Islet of Langerhans (tissue), 1 donor: ENCODE results near the gene ELMO2.

Source experiments
- FAIRE-seq: peaks from one replicate; lab custom pipeline; 2011; peaks lifted over from hg19 to GRCh38; lab: Jason Lieb, UNC

ELMO2 gene

DNA sequence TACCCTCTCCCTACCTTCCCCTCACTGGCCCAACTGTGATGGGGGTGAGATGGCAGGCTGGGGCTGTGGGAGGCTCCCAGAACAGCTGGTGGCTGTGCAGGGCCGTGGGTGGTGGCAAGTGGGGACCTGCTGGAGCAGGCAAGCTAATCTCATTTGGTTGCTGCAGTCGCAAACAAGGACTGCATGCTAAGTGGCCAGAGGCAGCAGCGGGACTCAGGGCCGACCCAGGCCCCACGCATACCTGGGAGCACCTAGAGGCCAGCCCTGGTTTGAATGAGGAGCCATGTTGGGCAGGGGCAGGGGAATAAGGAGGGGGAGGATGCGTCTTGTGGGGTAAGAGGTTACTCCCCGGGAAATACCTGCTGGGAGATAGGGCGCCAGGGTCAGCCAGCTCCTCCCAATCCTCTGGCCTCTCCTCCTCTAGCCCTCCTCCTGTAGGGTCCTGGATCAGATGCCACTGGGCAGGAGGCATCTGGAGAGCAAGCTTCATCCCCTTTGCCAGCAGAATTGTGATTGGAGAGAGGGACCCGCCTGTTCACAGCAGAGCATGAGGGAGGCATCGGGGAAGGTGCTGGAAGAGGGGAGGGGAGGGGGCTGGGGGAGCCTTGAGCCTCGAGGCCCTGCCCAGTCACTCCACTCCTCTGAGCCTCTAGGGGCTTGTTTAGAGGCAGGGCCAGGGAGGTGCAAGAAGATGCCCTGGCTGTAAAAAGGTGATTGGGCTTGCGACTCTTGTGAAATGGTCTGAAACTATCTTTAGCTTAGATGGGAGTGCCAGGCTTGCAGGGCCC, 73.8 kb downstream of the ELMO2 start:
- no peak for FAIRE-seq

GRCh38 chr20:46331611-46332361, 74.6 kb downstream of the ELMO2 start:
- FAIRE-seq = no peak

DNA sequence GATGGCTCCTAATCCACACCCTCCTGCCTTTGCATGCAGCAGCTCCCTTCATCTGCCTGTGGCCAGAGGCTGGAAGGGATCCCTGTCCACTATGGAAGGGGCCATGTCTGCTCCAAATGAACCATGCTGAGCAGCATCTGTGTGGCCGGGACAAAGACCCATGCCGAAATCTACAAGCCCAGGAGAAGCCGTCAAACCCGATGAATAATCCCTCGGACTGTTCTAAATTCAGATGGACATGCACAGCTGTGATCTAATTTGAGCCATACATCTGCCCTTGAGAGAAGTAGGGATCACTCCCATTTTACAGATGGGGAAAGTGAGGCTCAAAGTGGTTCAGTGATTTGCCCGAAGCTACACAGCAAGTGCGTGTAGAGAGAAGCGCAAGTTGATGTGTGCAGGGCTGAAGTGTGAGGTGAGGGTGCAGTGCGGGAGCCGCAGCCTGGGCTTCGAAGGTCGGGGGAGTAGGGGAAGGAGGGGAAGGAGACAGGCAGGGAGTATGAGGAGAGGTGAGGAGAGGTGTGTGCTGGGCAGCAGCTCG, 75.5 kb downstream of the ELMO2 start:
- FAIRE-seq = no peak

DNA sequence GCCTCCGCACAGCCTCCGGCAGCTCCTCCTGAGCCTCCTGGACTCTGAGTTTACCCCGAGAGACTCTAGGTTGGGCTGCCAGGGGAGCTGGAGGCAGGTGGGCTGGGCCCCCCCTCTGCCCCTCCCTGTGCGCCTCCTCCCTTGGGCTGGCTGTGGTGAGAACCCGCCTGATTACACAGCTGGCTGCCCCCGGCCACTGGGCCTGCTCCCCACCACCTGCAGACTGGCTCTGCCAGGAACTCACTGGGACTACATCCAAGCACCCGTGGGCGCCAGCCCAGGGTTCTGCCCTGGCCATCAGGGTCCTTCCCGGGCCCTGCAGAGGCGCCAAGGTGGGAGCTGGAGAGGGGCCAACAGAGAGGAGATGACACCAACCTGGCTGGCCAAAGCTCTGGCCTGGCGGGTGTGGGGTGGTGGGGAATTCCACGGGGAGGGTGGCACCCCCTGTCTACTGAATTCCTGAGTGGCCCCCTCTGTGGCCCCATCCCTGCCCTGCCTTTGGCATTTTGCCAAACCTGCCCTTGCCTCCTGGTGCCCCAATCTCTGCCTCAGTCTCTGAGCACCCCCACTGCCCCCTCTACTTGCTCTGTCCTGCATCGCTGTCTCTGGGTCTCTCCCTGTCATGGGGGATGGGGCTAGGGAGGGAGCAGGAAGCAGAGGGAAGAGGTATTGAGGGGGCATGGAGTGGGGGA, 76.2 kb downstream of the ELMO2 start:
- FAIRE-seq = no peak

DNA sequence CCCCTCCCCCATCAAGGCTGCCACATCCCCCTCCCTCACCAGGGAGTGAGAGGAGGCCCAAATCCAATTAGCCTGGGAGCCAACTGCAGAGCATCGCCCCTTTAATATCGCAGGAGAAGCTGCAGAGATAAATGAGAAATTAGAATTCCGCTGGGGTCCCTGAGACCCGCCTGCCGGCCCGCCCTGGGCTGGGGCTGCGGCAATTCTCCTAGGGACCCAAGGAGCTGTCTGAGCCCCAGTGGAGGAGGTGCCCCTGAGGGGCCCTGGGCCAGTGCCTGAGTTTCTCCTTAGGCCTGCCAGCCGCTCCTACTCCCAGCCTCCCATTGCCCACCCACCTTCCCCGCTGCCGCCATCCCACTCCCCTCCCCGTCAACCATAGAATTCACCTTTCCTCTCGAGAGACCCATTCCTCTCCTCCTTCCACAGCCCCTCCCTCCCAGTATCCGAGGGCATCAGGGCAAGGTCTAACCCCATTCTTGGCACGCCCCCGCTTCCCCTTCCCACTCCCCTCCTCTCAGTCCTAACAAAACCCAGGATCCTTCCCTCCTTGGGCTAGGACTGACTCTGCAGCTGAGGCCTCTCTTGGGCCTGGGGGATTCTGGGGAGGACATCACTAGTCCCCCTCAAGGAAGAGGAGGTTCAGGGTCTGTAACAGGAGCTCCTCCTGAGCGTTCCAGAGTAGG, 78.1 kb downstream of the ELMO2 start:
- FAIRE-seq = no peak

DNA sequence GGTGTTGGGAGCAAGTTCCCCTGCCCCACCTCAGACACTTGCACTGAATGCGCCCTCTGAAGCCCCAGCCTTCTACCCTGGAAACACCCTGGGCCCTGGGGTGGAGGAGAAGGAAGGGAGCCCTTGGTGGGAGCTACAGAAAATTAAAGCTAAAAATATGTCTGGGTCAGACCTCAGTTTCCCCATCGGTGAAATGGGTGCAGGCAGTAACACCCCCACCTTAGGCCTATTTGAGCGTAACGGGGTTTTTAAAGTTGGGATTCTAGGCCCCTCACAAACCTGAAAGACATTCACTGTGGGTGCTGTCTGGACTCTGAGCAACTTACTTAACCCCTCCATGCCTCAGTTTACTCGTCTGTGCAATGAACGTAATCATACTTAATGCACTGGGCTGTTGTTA, 78.9 kb downstream of the ELMO2 start:
- FAIRE-seq = no peak

GRCh38 chr20:46325789-46326188, 80.6 kb downstream of the ELMO2 start:
- FAIRE-seq = no peak

DNA sequence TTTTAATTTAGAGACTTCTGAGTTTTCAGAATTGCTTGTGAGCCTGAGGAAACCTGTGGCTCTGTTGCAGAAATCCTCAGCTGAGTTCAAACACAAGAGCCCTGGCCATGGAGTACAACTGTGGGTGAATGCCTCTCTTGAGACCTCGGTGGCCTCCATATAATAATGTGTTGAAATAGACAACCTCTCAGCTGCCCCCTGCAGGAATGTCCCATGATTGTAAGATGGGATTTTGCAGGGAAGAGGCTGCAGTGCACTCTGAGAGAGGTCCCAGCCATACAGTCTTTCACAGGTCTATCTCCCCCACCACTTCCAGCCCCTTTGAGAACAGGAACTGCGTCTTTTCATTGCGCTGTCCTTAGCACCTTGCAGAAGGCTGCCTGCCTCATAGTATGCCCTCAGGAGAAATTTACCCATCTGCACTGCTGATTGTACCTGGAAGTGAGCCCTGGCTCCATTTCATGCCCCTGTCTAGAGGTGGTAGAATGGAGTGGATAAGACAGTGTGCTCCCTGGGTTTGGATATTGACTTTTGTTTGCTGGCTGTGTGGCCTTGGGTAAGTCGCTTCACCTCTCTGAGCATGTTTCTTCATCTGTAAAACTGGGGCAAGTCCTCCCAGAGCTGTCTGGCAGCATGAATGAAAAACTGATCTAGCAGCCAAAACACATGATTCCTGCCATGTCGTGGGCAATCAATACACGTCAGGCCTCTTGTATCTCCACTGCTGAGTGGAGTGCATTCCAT, 81.3 kb downstream of the ELMO2 start:
- no peak for FAIRE-seq

GRCh38 chr20:46324379-46324778, 82.0 kb downstream of the ELMO2 start:
- FAIRE-seq = no peak

- no peak for FAIRE-seq
Measured at GRCh38 chr20:46323557-46323956, 82.9 kb downstream of the ELMO2 start.

- no peak for FAIRE-seq
Measured at GRCh38 chr20:46322641-46323040, 83.8 kb downstream of the ELMO2 start.

GRCh38 chr20:46317685-46318177, 88.7 kb downstream of the ELMO2 start:
- FAIRE-seq = no peak

DNA sequence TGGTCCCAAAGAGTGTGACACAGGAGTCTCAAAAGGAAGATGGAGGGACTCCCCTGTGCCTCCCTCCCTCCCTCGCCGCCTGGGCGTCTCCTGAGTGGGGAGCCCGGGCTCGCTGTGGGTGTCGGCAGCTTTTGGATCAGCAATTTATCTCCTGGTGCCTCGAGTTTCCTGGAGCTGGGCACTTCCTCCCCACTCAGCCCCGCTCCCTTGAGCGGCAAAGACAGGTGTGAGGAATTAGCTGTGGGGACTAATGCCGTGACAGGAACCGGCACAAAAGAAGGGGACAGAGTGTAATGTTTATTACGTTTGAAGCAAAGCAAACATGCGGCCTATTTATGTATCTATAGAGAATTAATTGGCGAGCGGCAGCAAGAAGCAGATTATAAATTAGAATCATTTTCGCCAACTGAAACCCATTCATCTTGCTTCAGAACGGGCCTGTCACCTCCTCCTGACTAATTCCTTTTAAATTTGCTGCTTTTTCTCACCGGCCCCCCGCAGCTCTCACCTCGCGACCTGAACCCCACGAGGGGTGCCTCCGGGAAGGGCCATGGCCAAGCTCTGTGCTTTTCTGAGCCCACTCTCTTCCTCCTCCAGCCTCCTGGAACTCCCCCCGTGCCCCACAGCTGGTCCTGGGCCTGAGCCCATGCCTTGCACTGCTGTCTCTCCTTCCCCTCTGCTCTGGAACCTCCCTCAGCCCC, 89.3 kb downstream of the ELMO2 start:
- no peak for FAIRE-seq
